ENCODE data around the gene DAO. TPM values are rescaled to one million over a fixed set of nuclear protein-coding genes. Genes with fewer than 3 reads are reported as not detected.

Gene DAO
- polyA plus RNA-seq, 1 of the 3 experiments (the other 2 are of a cell fraction) = not detected

GRCh38 chr12:108832730-108833354 lies 47.0 kb upstream of the DAO start:
- no peaks in the 10 kb centered on the region for H4K20me1 ChIP-seq (ENCODE audit: insufficient read depth)
- ChIA-PET POLR2A (no interaction called here), CTCF (interaction anchor here (0.6 to 1.7 kb wide), 7 partner anchors 10 to 260 kb away, joined by 3 to 5 read pairs (median 3); partner anchors contain the start of gene ALKBH2)
- peak overlapping the region; percentile 87 to 100 for H3K27ac ChIP-seq (ENCODE audit: low read depth in 2 of 2, low read length in 1 of 2)
- H3K79me2 ChIP-seq (ENCODE audit: insufficient read depth) = peaks cover 84% of the 10 kb centered on the region
- no peaks in the 10 kb centered on the region for H3K27me3 ChIP-seq (ENCODE audit: insufficient read depth)
- H3K9me3 ChIP-seq = no peaks in the 10 kb centered on the region
- H3K9ac ChIP-seq = peak overlapping the region; percentile 95
- peaks cover 21 to 64% of the 10 kb centered on the region in 2 experiments; a peak in 3 of 4 replicates for H3K4me1 ChIP-seq (ENCODE audit: control insufficient read depth in 1 of 2, insufficient read depth in 2 of 2, low read depth in 1 of 2, low read length in 1 of 2)
- no peak overlapping the region for H2AFZ ChIP-seq (ENCODE audit: low read depth)
- peaks cover 63% of the 10 kb centered on the region for H3F3A ChIP-seq (replicated peaks; ENCODE audit: insufficient read depth)
- no peak for DNase-seq
- H3K9me2 ChIP-seq = no peaks in the 10 kb centered on the region
- 31% methylated on average over 10 of the region's 10 CpGs for WGBS (ENCODE audit: low lambda C conversion rate)
- H3K4me2 ChIP-seq = peak overlapping the region; percentile 78
- peaks cover 37 to 59% of the 10 kb centered on the region in 2 experiments for H3K36me3 ChIP-seq (replicated peaks in 1 of 2; ENCODE audit: control insufficient read depth in 1 of 2, insufficient read depth in 2 of 2, low read length in 1 of 2)
- TF ChIP-seq TEAD4 (IDR thresholded peaks at IDR 0.05; ENCODE audit: borderline replicate concordance, insufficient read depth) (peak; percentile 63; the same call in 1 of the 2 replicates), EP300 (IDR thresholded peaks at IDR 0.05; ENCODE audit: borderline replicate concordance in 1 of 2, low read depth in 1 of 2, low read length in 1 of 2) (peak in 1 of 2 experiments; percentile 77; a peak in 2 of 4 replicates), USF2 (IDR thresholded peaks at IDR 0.05; ENCODE audit: borderline replicate concordance, low read depth, low read length) (no peak), ZBTB33 (IDR thresholded peaks at IDR 0.05; ENCODE audit: borderline replicate concordance, low read depth) (0 out of 2 replicates have a peak, but pooled peaks have one; percentile 19), TCF12 (IDR thresholded peaks at IDR 0.05) (peak; percentile 72), GABPA (IDR thresholded peaks at IDR 0.05; ENCODE audit: low read depth) (no peak; the same call in 1 of the 2 replicates), RAD21 (IDR thresholded peaks at IDR 0.05; ENCODE audit: low read length) (no peak), MEF2A (IDR thresholded peaks at IDR 0.05; ENCODE audit: borderline replicate concordance, low read depth) (peak; percentile 68), FOSL2 (IDR thresholded peaks at IDR 0.05; ENCODE audit: borderline replicate concordance, low read depth) (peak; percentile 40; the same call in 1 of the 2 replicates), SIN3A (IDR thresholded peaks at IDR 0.05; ENCODE audit: borderline replicate concordance, low read depth, low read length) (no peak), JUND (IDR thresholded peaks at IDR 0.05) (peak; percentile 60; the same call in 1 of the 2 replicates), FOXM1 (IDR thresholded peaks at IDR 0.05; ENCODE audit: low read depth) (0 out of 2 replicates have a peak, but pooled peaks have one; percentile 42), RXRA (IDR thresholded peaks at IDR 0.05; ENCODE audit: borderline replicate concordance, low read depth) (peak; percentile 67; the same call in 1 of the 2 replicates), POLR2AphosphoS5 (IDR thresholded peaks at IDR 0.05; ENCODE audit: low read depth, low read length) (no peak), MAX (IDR thresholded peaks at IDR 0.05; ENCODE audit: low read depth) (0 out of 2 replicates have a peak, but pooled peaks have one; percentile 14), NFIC (IDR thresholded peaks at IDR 0.05; ENCODE audit: borderline replicate concordance) (peak; percentile 85)
- peak overlapping the region in 1 of 2 experiments; percentile 24; a peak in 2 of 4 replicates for H3K4me3 ChIP-seq (ENCODE audit: low read depth in 2 of 2, low read length in 1 of 2)
